ENCODE results near the gene NUDT14.

GRCh38 chr14:105131241-105131640 lies 49.9 kb downstream of the NUDT14 start:
- TF ChIP-seq CTCF (conservative IDR thresholded peaks at IDR 0.05; ENCODE audit: low read depth, low read length) = no peak
- no peak for TF ChIP-seq MXI1 (IDR thresholded peaks at IDR 0.05; ENCODE audit: borderline replicate concordance, low read depth, low read length)
- TF ChIP-seq ELK1 (IDR thresholded peaks at IDR 0.05; ENCODE audit: borderline replicate concordance, low read depth, low read length) = no peak
- TF ChIP-seq CHD1 (IDR thresholded peaks at IDR 0.05; ENCODE audit: low read depth, low read length) = no peak
- no peak for TF ChIP-seq CEBPB (IDR thresholded peaks at IDR 0.05; ENCODE audit: low read depth, low read length)
- no peak for TF ChIP-seq MAFK (IDR thresholded peaks at IDR 0.05; ENCODE audit: low read depth, low read length)
- no peak for TF ChIP-seq RAD21 (IDR thresholded peaks at IDR 0.05; ENCODE audit: low read length)
- no peak for TF ChIP-seq USF2 (IDR thresholded peaks at IDR 0.05; ENCODE audit: low read depth, low read length)
- TF ChIP-seq BHLHE40 (IDR thresholded peaks at IDR 0.05; ENCODE audit: low read depth, low read length) = no peak
- TF ChIP-seq POLR2A (IDR thresholded peaks at IDR 0.05; ENCODE audit: low read depth, low read length) = no peak
- no peak for TF ChIP-seq RCOR1 (IDR thresholded peaks at IDR 0.05; ENCODE audit: insufficient replicate concordance, low read length)
- TF ChIP-seq NFE2L2 (IDR thresholded peaks at IDR 0.05; ENCODE audit: low read depth, low read length) = no peak
- TF ChIP-seq FOS (IDR thresholded peaks at IDR 0.05; ENCODE audit: low read depth, low read length) = no peak
